Astrocyte of the cerebellum (primary cell): ENCODE measurements around the gene SLC9C1.
A peak's percentile ranks its signal among the peaks of the same experiment; 100 is the strongest.

Experiments used
- DNase-seq: peaks from one replicate; pipeline ENCODE4 v3.0.0-alpha.2; 2011; ENCODE audit warnings: low read depth
- H3K4me3 ChIP-seq: 2 replicates; pipeline ENCODE4 v1.5.1; 2011; ENCODE audit warnings: mild to moderate bottlenecking, low read depth, low read length, moderate library complexity
- CTCF ChIP-seq: IDR thresholded peaks from 2 replicates; pipeline ENCODE4 v1.5.1; 2012; ENCODE audit warnings: low read length, low read depth, moderate library complexity, mild to moderate bottlenecking; ENCODE audit errors: missing control alignments
- in situ Hi-C: cut with HindIII; loops from 2 replicates; pipeline ENCODE4 v1.10.0; 2017; ENCODE audit warnings: low sequenced_read_pairs

SLC9C1 gene

GRCh38 chr3:112335434-112335781, 41.4 kb upstream of the SLC9C1 start:
- H3K4me3 ChIP-seq: no peak overlapping the region
- DNase-seq: no peak
- TF ChIP-seq CTCF: no peak
- in situ Hi-C loops: loop anchor here (25.0 kb wide), 1 partner anchor 177 kb away; no protein-coding TSS in a partner anchor

DNA sequence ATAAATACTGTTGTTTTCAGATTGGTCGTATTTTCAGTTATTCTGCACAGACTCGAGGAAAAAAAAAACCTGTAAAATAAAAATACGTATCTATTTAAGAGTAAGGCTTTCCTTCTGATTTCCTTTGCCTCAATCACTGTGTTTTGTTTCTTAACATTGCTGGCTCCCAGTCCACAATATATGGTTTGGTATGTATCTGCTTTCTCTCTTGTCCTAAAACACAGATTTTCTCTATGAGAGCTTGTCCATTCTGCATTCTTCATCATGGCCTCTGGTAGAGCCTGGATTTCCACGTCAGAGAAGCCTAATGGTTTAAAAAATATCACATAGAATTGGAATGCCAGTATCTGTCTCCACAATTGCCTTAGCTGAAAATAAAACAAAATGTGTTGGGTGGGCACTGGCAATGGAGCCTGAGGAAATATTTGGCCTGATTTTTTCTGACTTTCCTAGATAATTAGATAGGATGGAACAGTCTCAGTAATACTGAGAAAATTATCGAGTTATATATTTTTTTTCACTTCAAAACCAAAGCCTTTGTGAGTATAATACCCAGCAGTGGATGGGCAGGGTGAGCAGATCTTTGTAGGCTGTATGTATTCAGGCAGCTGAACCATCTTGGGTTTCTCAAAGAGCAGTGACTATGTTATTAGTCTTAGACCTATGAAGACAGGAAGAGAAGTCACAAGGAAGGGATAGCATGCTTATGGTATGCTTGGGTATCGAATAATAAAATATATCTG, 40.8 kb upstream of the SLC9C1 start:
- in situ Hi-C loops: loop anchor here (25.0 kb wide), 1 partner anchor 177 kb away; no protein-coding TSS in a partner anchor
- TF ChIP-seq CTCF: no peak
- H3K4me3 ChIP-seq: peak overlapping the region; percentile 68
- DNase-seq: no peak

GRCh38 chr3:112333381-112334317, 39.6 kb upstream of the SLC9C1 start:
- in situ Hi-C loops: loop anchor here (25.0 kb wide), 1 partner anchor 179 kb away; no protein-coding TSS in a partner anchor
- peak; percentile 6 for DNase-seq
- no peak for TF ChIP-seq CTCF
- peak overlapping the region; percentile 68 for H3K4me3 ChIP-seq

GRCh38 chr3:112333002-112333380, 39.0 kb upstream of the SLC9C1 start, which contains the start of gene CD200:
Gene CD200 (plus strand): TSS chr3:112333156. CDS start chr3:112333213, 57 bp downstream.
- TF ChIP-seq CTCF: peak; percentile 9
- in situ Hi-C loops: loop anchor here (25.0 kb wide), 1 partner anchor 179 kb away; no protein-coding TSS in a partner anchor
- H3K4me3 ChIP-seq: peak within 1 kb of the TSS; percentile 68
- peak; percentile 12 for DNase-seq

DNA sequence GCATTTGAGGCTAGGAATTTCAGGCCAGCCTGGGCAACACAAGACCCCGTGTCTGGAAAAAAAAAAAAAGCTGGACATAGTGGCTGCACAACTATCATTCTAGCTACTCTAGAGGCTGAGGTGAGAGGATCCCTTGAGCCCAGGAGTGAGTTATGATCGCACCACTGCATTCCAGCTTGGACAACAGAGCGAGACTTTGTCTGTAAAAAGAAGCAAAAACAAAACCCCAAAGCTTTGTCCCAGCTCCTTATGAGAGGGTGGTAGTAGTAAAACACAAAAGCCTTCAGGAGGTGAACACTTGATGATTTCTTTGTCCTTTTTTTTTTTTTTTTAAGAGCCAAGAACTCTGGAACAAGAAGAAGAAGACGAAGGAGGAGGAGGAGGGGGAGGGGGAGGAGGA, 37.8 kb upstream of the SLC9C1 start:
- no peak overlapping the region for H3K4me3 ChIP-seq
- in situ Hi-C loops: loop anchor here (25.0 kb wide), 1 partner anchor 180 kb away; no protein-coding TSS in a partner anchor
- DNase-seq: no peak
- no peak for TF ChIP-seq CTCF

GRCh38 chr3:112327371-112327951, 33.4 kb upstream of the SLC9C1 start:
- DNase-seq: peak; percentile 50
- in situ Hi-C loops: loop anchor here (25.0 kb wide), 1 partner anchor 185 kb away; no protein-coding TSS in a partner anchor

More at GRCh38 chr3:112327371-112327951, 33.4 kb upstream of the SLC9C1 start:
- TF ChIP-seq CTCF: peak; percentile 60
- no peak overlapping the region for H3K4me3 ChIP-seq
